Measurements from ENCODE around the gene GTPBP2. TPM values are rescaled to one million over a fixed set of nuclear protein-coding genes. Genes with fewer than 3 reads are reported as not detected.
A peak's percentile ranks its signal among the peaks of the same experiment; 100 is the strongest.

The GTPBP2 gene
- total RNA-seq, 1 experiment from 2014 or later: 44.2 TPM

- POLR2A ChIA-PET: no interaction called here
- Histone ChIP-seq H3K36me3 (ENCODE audit: control insufficient read depth, insufficient read depth, low read length) (0 out of 2 replicates have a peak, but pooled peaks cover 1% of the 10 kb centered on the region), H3K4me3 (ENCODE audit: low read depth, low read length) (no peak overlapping the region), H3K9me3 (no peaks in the 10 kb centered on the region), H3K4me1 (no peaks in the 10 kb centered on the region; the same call in 1 of the 2 replicates), H3K27me3 (replicated peaks; ENCODE audit: control insufficient read depth, insufficient read depth, low read length) (no peaks in the 10 kb centered on the region)
- CTCF ChIA-PET: no interaction called here
- H3K4me1 Mint-ChIP-seq (ENCODE audit: low read depth, unreplicated experiment): peaks cover 12% of the 10 kb centered on the region
- no TSS peak for BruUV-seq (replicated peaks)
- H3K27me3 Mint-ChIP-seq (ENCODE audit: insufficient read depth, unreplicated experiment): no peaks in the 10 kb centered on the region
- H3K9me3 Mint-ChIP-seq (ENCODE audit: unreplicated experiment): no peaks in the 10 kb centered on the region
- peak overlapping the region; percentile 61 for H3K4me3 Mint-ChIP-seq (ENCODE audit: unreplicated experiment)
- peaks cover 33% of the 10 kb centered on the region for H3K36me3 Mint-ChIP-seq (ENCODE audit: insufficient read depth, unreplicated experiment)
- DNase-seq: no peak
- TF ChIP-seq, protein P1, sequence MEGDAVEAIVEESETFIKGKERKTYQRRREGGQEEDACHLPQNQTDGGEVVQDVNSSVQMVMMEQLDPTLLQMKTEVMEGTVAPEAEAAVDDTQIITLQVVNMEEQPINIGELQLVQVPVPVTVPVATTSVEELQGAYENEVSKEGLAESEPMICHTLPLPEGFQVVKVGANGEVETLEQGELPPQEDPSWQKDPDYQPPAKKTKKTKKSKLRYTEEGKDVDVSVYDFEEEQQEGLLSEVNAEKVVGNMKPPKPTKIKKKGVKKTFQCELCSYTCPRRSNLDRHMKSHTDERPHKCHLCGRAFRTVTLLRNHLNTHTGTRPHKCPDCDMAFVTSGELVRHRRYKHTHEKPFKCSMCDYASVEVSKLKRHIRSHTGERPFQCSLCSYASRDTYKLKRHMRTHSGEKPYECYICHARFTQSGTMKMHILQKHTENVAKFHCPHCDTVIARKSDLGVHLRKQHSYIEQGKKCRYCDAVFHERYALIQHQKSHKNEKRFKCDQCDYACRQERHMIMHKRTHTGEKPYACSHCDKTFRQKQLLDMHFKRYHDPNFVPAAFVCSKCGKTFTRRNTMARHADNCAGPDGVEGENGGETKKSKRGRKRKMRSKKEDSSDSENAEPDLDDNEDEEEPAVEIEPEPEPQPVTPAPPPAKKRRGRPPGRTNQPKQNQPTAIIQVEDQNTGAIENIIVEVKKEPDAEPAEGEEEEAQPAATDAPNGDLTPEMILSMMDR (IDR thresholded peaks at IDR 0.05; ENCODE audit: insufficient read depth in 1 of 2, low read depth in 1 of 2, low read length in 1 of 2, severe bottlenecking in 1 of 2, unreplicated experiment in 1 of 2): no peak
- H3K27ac Mint-ChIP-seq (ENCODE audit: unreplicated experiment): peak overlapping the region; percentile 99
- intact Hi-C loops (cut with micrococcal nuclease; ENCODE audit: unreplicated experiment): no loop called here
These were observed 2.0 kb upstream of the GTPBP2 start for GRCh38 chr6:43630980-43631619.

- Mint-ChIP-seq H3K9me3 (ENCODE audit: unreplicated experiment) (no peaks in the 10 kb centered on the region), H3K27me3 (ENCODE audit: insufficient read depth, unreplicated experiment) (no peaks in the 10 kb centered on the region), H3K36me3 (ENCODE audit: insufficient read depth, unreplicated experiment) (peaks cover 22% of the 10 kb centered on the region), H3K4me1 (ENCODE audit: low read depth, unreplicated experiment) (peaks cover 12% of the 10 kb centered on the region), H3K27ac (ENCODE audit: unreplicated experiment) (peak overlapping the region; percentile 99), H3K4me3 (ENCODE audit: unreplicated experiment) (peak overlapping the region; percentile 91)
- DNase-seq: peak; percentile 95 to 96
- Histone ChIP-seq H3K27me3 (replicated peaks; ENCODE audit: control insufficient read depth, insufficient read depth, low read length) (no peaks in the 10 kb centered on the region), H3K36me3 (ENCODE audit: control insufficient read depth, insufficient read depth, low read length) (peaks cover 1% of the 10 kb centered on the region; the same call in 1 of the 2 replicates), H3K4me3 (ENCODE audit: low read depth, low read length) (peak overlapping the region; percentile 82), H3K9me3 (no peaks in the 10 kb centered on the region), H3K4me1 (no peaks in the 10 kb centered on the region; the same call in 1 of the 2 replicates)
- no TSS peak for BruUV-seq (replicated peaks)
- POLR2A ChIA-PET: interaction anchor here (0.5 to 2.0 kb wide), 14 partner anchors 12 to 700 kb away, joined by 3 to 12 read pairs (median 5); partner anchors contain the start of genes CNPY3, LRRC73, VEGFA and XPO5
- CTCF ChIA-PET: interaction anchor here (0.6 to 1.3 kb wide), 6 partner anchors 38 to 456 kb away, joined by 3 to 9 read pairs (median 3); no protein-coding TSS in a partner anchor
- intact Hi-C loops (cut with micrococcal nuclease; ENCODE audit: unreplicated experiment): loop anchor here (2.0 kb wide), 1 partner anchor 53 kb away; the partner anchor contains the start of genes POLH and XPO5
- TF ChIP-seq, protein P1 (IDR thresholded peaks at IDR 0.05; ENCODE audit: insufficient read depth in 1 of 2, low read depth in 1 of 2, low read length in 1 of 2, severe bottlenecking in 1 of 2, unreplicated experiment in 1 of 2): no peak
These were observed 639 bp upstream of the GTPBP2 start for GRCh38 chr6:43629505-43630300.
